ENCODE results near the gene LAMC1.

DNA sequence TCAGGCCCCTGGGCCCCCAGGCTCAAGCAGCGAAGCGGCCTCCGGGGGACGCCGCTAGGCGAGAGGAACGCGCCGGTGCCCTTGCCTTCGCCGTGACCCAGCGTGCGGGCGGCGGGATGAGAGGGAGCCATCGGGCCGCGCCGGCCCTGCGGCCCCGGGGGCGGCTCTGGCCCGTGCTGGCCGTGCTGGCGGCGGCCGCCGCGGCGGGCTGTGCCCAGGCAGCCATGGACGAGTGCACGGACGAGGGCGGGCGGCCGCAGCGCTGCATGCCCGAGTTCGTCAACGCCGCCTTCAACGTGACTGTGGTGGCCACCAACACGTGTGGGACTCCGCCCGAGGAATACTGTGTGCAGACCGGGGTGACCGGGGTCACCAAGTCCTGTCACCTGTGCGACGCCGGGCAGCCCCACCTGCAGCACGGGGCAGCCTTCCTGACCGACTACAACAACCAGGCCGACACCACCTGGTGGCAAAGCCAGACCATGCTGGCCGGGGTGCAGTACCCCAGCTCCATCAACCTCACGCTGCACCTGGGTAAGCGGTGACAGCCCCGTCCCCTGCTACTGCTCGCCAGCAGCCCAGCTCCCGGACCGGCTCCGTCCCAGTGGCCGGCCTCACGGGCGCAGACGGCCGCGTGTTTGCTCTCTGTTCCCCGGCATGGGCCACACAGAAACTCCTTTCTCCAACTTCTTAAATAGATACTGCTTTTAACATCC, 539 bp downstream of the LAMC1 start:
- TF ChIP-seq EZH2phosphoT487 (IDR thresholded peaks at IDR 0.05; ENCODE audit: insufficient read depth, low read depth) (no peak), EZH2 (IDR thresholded peaks at IDR 0.05; ENCODE audit: insufficient read depth, poor library complexity, severe bottlenecking) (no peak)
